GM12891 (cell line): ENCODE data around the gene CARD14.

ENCODE experiments used
- DNase-seq: peaks from one replicate; pipeline ENCODE4 v3.0.0; 2011; ENCODE audit warnings: low spot score; ENCODE audit not compliant: insufficient read length
- FAIRE-seq: peaks from 2 replicates; lab custom pipeline; 2011; peaks lifted over from hg19 to GRCh38; lab: Jason Lieb, UNC
- PAX5 ChIP-seq: IDR thresholded peaks from 2 replicates; pipeline ENCODE4 v1.6.1; 2011; ENCODE audit warnings: low read length, moderate library complexity, mild to moderate bottlenecking; ENCODE audit not compliant: insufficient read depth, severe bottlenecking
- POLR2A ChIP-seq: IDR thresholded peaks from 2 replicates; pipeline ENCODE4 v1.6.1; 2011; ENCODE audit warnings: low read depth, low read length, control low read depth
- POLR2AphosphoS5 ChIP-seq: IDR thresholded peaks from 2 replicates; pipeline ENCODE4 v1.6.1; 2011; ENCODE audit warnings: low read depth, low read length, control low read depth
- POU2F2 ChIP-seq: IDR thresholded peaks from 2 replicates; pipeline ENCODE4 v1.6.1; 2011; ENCODE audit warnings: low read depth, mild to moderate bottlenecking, control low read depth, low read length, moderate library complexity
- SPI1 ChIP-seq: IDR thresholded peaks from 2 replicates; pipeline ENCODE4 v1.6.1; 2011; ENCODE audit warnings: low read depth, low read length, control low read depth
- TAF1 ChIP-seq: IDR thresholded peaks from 2 replicates; pipeline ENCODE4 v1.6.1; 2011; ENCODE audit warnings: low read depth, low read length, control low read depth

CARD14 gene

DNA sequence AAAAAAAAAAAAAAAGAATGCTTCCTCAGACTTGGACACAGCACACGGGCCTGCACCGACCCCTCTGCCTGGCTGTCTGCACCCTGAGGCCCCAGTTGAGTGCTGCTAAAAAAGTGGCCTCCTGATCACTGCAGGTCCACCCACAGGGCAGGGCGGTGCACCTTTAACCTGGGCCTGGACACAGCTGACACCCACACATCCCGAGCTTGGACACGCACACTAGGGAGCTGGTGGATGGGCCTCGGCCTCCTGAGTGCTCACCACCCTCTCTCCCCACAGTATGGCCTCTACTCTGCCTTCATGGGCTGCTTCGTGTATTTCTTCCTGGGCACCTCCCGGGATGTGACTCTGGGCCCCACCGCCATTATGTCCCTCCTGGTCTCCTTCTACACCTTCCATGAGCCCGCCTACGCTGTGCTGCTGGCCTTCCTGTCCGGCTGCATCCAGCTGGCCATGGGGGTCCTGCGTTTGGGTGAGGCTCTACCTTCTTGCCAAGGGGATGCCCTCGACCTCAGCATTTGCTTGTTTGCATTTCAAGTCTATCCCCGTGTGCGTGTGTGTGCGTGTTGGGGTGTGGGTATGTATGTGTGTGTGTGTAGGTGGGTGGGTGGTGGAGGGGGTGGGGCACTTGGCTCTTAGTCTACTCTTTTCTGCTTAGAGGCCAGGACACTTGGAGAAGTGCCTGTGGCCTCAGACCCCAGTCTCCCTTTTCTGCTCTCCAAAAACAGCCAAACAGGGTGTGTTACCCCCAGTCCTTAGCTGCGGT is 52.7 kb downstream of the CARD14 start:
- no peak for TF ChIP-seq POLR2AphosphoS5
- no peak for TF ChIP-seq POU2F2
- no peak for TF ChIP-seq TAF1
- TF ChIP-seq SPI1: no peak
- no peak for TF ChIP-seq POLR2A
- TF ChIP-seq PAX5: no peak
- DNase-seq (no peak), FAIRE-seq (no peak)

DNA sequence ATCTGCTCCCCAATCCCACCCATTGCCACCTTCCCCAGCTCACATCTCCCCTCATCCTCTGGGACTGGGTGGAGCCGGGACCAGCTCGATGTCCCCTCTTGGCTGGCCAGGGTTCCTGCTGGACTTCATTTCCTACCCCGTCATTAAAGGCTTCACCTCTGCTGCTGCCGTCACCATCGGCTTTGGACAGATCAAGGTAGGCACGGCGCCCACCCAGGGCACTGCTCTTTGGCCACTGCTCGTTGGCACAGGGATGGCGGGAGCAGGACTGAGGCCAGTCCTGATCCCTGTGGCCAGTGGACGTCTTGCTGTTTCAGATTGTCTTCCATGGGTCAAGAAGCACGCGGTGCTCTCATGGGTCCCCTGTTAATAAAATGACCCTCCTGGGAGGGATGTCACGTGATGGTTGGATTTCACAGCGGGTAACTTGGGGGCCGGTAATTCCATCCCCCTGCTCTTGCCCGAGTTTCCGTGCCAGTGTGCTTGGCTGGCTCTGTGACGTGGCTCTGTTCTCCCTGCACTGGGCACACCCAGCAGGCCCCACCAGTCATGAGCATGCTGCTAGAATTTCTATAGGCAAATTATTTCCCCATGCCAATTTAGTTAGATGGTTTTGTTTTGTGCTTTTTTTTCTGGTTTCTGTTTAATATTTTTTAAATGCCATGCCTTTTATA is 53.4 kb downstream of the CARD14 start:
- FAIRE-seq (no peak), DNase-seq (no peak)
- no peak for TF ChIP-seq POLR2A
- no peak for TF ChIP-seq POLR2AphosphoS5
- no peak for TF ChIP-seq PAX5
- no peak for TF ChIP-seq POU2F2
- TF ChIP-seq SPI1: no peak
- no peak for TF ChIP-seq TAF1

DNA sequence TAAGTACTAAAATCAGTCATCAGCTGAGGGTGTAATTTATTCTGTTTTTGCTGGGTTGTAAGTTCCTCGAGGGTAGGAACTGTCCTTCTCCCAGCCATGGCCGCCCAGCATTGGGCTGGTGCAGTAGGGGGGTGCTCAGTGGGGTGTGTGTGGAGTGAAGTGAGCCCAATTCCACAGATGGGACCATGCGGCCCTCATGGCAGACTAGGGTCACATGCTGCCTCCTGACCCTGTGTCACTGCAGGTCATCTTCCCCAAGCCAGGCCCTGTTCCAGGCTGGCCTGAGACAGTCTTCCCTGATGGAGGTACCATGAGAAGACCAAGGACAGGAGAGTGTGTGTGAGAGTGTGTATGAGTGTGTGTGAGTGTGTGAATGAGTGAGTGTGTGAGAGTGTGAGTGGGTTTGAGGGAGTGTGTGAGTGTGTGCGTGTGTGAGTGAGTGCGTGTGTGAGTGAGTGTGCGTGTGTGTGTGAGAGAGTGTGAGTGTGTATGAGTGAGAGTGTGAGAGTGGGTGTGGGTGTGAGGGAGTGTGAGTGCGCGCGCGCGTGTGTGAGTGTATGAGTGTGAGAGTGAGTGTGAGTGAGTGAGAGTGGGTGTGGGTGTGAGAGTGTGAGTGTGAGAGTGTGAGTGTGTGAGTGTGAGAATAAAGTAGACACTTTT is 54.1 kb downstream of the CARD14 start:
- no peak for TF ChIP-seq PAX5
- no peak for TF ChIP-seq SPI1
- no peak for TF ChIP-seq POLR2AphosphoS5
- no peak for TF ChIP-seq POLR2A
- TF ChIP-seq TAF1: no peak
- TF ChIP-seq POU2F2: no peak
- DNase-seq (no peak), FAIRE-seq (peak; percentile 9)

DNA sequence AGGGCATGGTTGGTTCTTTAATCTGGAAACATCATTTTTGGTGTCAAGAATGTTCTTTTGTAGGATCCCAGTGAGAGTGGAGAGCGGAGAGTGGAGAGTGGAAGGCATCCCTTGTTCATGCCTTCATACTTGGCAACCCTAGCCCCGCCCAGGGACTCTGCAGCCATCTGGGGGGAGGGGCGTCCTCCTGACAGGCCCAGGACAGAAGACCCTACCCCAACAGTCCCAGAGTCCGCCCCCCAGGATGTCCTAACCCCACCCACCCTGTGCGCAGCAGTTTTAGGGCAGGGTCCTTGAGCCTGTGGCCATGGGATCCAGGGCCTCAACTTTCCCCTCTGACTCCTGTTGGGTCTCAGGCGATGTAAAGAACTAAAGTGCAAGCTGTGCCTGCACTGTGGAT is 54.9 kb downstream of the CARD14 start:
- no peak for FAIRE-seq
- TF ChIP-seq POU2F2 (no peak), POLR2AphosphoS5 (no peak), POLR2A (no peak), SPI1 (no peak), TAF1 (no peak)
- DNase-seq: no peak

DNA sequence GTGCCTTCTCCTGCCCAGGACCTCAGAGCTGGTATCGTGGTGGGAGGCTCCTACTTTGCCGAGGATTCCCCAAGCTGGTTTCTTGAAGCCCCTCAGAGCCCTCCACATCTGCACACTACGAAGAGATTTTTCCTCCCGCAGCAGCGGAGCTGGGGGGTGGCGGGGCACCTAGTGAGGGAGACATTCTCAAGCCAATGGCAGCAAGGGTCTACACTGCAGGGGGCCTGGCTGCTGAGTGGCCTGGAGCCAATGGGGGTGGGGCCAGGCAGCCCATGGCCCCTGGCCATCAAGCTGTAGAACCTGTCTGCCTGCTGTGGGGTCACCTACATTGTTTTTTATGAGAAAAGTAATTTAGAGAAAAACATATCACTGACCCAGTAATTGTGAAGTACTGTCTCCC is 55.4 kb downstream of the CARD14 start:
- no peak for DNase-seq
- FAIRE-seq: no peak
- no peak for TF ChIP-seq POLR2AphosphoS5
- no peak for TF ChIP-seq TAF1
- TF ChIP-seq POLR2A: no peak
- no peak for TF ChIP-seq SPI1
- TF ChIP-seq POU2F2: no peak
- no peak for TF ChIP-seq PAX5

DNA sequence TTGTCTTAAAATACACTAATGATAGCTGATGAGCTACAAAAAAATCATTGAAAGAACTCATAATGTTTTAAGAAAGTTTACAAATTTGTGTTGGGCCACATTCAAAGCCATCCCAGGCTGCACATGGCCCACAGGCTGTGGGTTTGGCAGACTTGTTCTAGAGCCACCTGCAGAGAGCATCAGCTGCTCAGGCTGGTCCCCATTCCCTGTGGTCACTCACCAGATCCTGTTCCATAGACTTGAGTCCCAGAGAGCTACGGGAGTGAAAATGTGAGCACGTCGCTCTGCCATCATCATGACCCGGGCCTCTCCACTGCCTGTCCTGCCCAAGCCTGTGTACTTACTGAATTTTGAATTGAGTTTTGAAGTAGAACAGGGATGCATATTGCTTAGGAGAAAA is 57.3 kb downstream of the CARD14 start:
- DNase-seq: no peak
- no peak for FAIRE-seq
- TF ChIP-seq POU2F2 (no peak), POLR2A (no peak), SPI1 (no peak), TAF1 (no peak), PAX5 (no peak), POLR2AphosphoS5 (no peak)

DNA sequence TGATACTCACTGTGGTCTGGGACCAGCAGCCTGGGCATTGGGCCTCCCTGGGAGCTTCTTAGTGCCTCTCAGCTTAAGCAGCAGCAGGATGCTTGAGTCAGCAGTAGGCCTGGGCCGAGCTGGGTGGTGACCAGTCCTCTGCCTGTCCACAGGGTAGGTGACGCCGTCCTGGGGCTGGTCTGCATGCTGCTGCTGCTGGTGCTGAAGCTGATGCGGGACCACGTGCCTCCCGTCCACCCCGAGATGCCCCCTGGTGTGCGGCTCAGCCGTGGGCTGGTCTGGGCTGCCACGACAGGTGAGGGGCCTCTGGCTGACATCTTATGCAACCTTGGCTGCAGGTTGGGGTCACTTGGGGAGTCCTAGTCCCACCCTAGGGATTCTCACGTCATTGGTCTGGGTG is 57.8 kb downstream of the CARD14 start:
- FAIRE-seq: no peak
- no peak for DNase-seq
- TF ChIP-seq PAX5 (no peak), POLR2A (no peak), SPI1 (no peak), TAF1 (no peak), POU2F2 (no peak), POLR2AphosphoS5 (no peak)

DNA sequence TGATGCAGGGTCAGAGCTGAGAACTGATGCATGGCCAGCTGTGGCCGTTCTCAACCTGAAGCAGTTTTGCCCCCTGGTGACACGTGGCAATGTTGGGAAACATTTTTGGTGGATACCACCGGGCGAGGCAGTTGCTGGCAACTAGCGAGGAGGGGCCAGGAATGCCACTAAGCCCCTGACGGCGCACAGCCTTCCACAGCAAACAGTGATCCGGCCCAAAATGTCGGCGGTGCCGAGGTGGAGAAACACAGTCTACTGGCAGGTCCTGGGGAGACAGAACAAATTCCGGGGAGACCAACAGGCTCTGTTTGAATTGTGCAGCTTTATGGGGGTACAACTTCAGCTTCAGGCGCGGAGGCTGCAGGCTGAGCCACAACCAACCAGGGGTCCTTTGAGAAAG is 58.6 kb downstream of the CARD14 start:
- TF ChIP-seq TAF1: no peak
- no peak for TF ChIP-seq POLR2A
- no peak for TF ChIP-seq PAX5
- TF ChIP-seq POLR2AphosphoS5: no peak
- no peak for TF ChIP-seq POU2F2
- TF ChIP-seq SPI1: no peak
- FAIRE-seq (no peak), DNase-seq (no peak)

DNA sequence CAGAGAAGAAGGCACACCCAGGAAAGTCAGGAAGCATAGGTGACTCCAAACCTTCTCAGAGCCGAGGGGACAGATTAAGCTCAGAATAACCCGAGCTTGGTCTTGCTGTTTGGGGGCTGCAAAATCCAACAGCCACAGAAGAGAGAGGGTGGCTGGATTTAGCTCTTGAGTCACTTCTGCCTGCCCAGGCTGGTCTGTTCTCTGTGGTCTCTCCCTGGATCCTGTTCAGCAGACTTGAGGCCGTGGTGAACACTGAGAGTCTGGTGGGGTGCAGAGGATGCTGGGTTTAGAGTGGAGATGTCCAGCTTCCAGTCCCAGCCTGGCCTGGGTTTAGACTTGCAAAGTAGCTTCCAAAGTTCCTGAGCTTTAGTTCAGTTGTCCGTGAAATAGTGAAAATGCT is 59.2 kb downstream of the CARD14 start:
- DNase-seq (no peak), FAIRE-seq (no peak)
- TF ChIP-seq SPI1 (no peak), PAX5 (no peak), POLR2AphosphoS5 (no peak), TAF1 (no peak), POU2F2 (no peak)
